WTC11 (cell line): ENCODE data around the gene THY1. TPM values are rescaled to one million over a fixed set of nuclear protein-coding genes. Genes with fewer than 3 reads are reported as not detected.

Experiments
- ATAC-seq: fragments of 200-7000 bp; cut with Tn5 transposase; 2 replicates; pipeline ENCODE4 v1.10.0; 2021; ENCODE audit warnings: mild to moderate bottlenecking, moderate library complexity
- CTCF ChIA-PET: fragments of 300-600 bp; sonication (Branson Sonifier 250); formaldehyde crosslinking; loops from one replicate; lab custom pipeline; 2021; ENCODE audit warnings: antibody characterized with exemption; lab: Charles Lee
- POLR2A ChIA-PET: fragments of 350-600 bp; sonication (Branson Sonifier 250); formaldehyde crosslinking; loops from one replicate; lab custom pipeline; 2021; ENCODE audit warnings: antibody characterized with exemption; lab: Charles Lee
- DNase-seq: peaks from one replicate; pipeline ENCODE4 v3.0.0; 2021; ENCODE audit warnings: low spot score
- H3K27ac Mint-ChIP-seq: 2 replicates; pipeline ENCODE4 v1.8.0; 2021; ENCODE audit warnings: mixed read lengths
- H3K27me3 Mint-ChIP-seq: 2 replicates; pipeline ENCODE4 v1.8.0; 2021; ENCODE audit warnings: low read depth, mild to moderate bottlenecking, moderate library complexity, mixed read lengths
- H3K36me3 Mint-ChIP-seq: 2 replicates; pipeline ENCODE4 v1.8.0; 2021; ENCODE audit warnings: mixed read lengths
- H3K4me1 Mint-ChIP-seq: 2 replicates; pipeline ENCODE4 v1.8.0; 2022; ENCODE audit warnings: mixed read lengths
- H3K4me3 Mint-ChIP-seq: 2 replicates; pipeline ENCODE4 v1.8.0; 2021; ENCODE audit warnings: mild to moderate bottlenecking, moderate library complexity, mixed read lengths
- H3K9me3 Mint-ChIP-seq: 2 replicates; pipeline ENCODE4 v1.8.0; 2021; ENCODE audit warnings: mixed read lengths
- AFF4 ChIP-seq: sonication (generic); formaldehyde crosslinking; IDR thresholded peaks from 2 replicates; pipeline ENCODE4 v1.8.1; 2023; ENCODE audit warnings: mild to moderate bottlenecking, missing genetic modification reagents, borderline replicate concordance
- ATF1 ChIP-seq: sonication (generic); formaldehyde crosslinking; IDR thresholded peaks from 2 replicates; pipeline ENCODE4 v1.8.1; 2023; ENCODE audit warnings: mild to moderate bottlenecking, moderate library complexity, missing genetic modification reagents
- ATF3 ChIP-seq: sonication (generic); formaldehyde crosslinking; conservative IDR thresholded peaks from 2 replicates; pipeline ENCODE4 v1.8.1; 2022; ENCODE audit warnings: mild to moderate bottlenecking, missing genetic modification reagents
- CREM ChIP-seq: sonication (generic); formaldehyde crosslinking; IDR thresholded peaks from 2 replicates; pipeline ENCODE4 v1.8.1; 2022; ENCODE audit warnings: mild to moderate bottlenecking, missing genetic modification reagents, moderate library complexity
- E2F5 ChIP-seq: sonication (generic); formaldehyde crosslinking; IDR thresholded peaks from 2 replicates; pipeline ENCODE4 v1.8.1; 2022; ENCODE audit warnings: mild to moderate bottlenecking, moderate library complexity, missing genetic modification reagents
- ERG ChIP-seq: fragments of 250-450 bp; sonication (Bioruptor Pico); IDR thresholded peaks from 2 replicates; pipeline ENCODE4 v1.8.0; 2021; ENCODE audit warnings: mild to moderate bottlenecking
- JAZF1 ChIP-seq: fragments of 250-450 bp; sonication (Bioruptor Pico); IDR thresholded peaks from 2 replicates; pipeline ENCODE4 v1.9.0; 2021; ENCODE audit warnings: moderate library complexity, mild to moderate bottlenecking, inconsistent platforms
- KAT7 ChIP-seq: sonication (generic); formaldehyde crosslinking; IDR thresholded peaks from 2 replicates; pipeline ENCODE4 v1.8.1; 2023; ENCODE audit warnings: missing genetic modification reagents, mild to moderate bottlenecking, borderline replicate concordance
- MLX ChIP-seq: sonication (generic); formaldehyde crosslinking; IDR thresholded peaks from 2 replicates; pipeline ENCODE4 v1.8.1; 2023; ENCODE audit warnings: mild to moderate bottlenecking, missing genetic modification reagents, moderate library complexity
- NFE2L1 ChIP-seq: sonication (generic); formaldehyde crosslinking; IDR thresholded peaks from 2 replicates; pipeline ENCODE4 v1.8.1; 2023; ENCODE audit warnings: missing genetic modification reagents
- NFYB ChIP-seq: sonication (generic); formaldehyde crosslinking; conservative IDR thresholded peaks from 2 replicates; pipeline ENCODE4 v1.8.0; 2022; ENCODE audit warnings: low read depth, missing genetic modification reagents
- PRDM15 ChIP-seq: sonication (generic); formaldehyde crosslinking; IDR thresholded peaks from 2 replicates; pipeline ENCODE4 v1.8.0; 2022; ENCODE audit warnings: missing genetic modification reagents
- USF1 ChIP-seq: sonication (generic); formaldehyde crosslinking; IDR thresholded peaks from 2 replicates; pipeline ENCODE4 v1.8.0; 2022; ENCODE audit warnings: mild to moderate bottlenecking, missing genetic modification reagents
- ZNF219 ChIP-seq: sonication (generic); formaldehyde crosslinking; IDR thresholded peaks from 2 replicates; pipeline ENCODE4 v1.8.0; 2023; ENCODE audit warnings: missing genetic modification reagents, mild to moderate bottlenecking, borderline replicate concordance
- ZNF396 ChIP-seq: fragments of 250-450 bp; sonication (Bioruptor Pico); IDR thresholded peaks from 2 replicates; pipeline ENCODE4 v1.8.0; 2021; ENCODE audit warnings: mild to moderate bottlenecking, moderate library complexity, borderline replicate concordance
- ZNF512 ChIP-seq: sonication (generic); formaldehyde crosslinking; IDR thresholded peaks from 2 replicates; pipeline ENCODE4 v1.8.1; 2022; ENCODE audit warnings: missing genetic modification reagents, borderline replicate concordance
- total RNA-seq: library from RNA; stranded (reverse); gene quantifications from 3 replicates; pipeline ENCODE4 v1.2.3, GENCODE V29; 2021

THY1 gene
- total RNA-seq, 1 experiment from 2014 or later = 325 TPM

- Mint-ChIP-seq H3K27me3 (peaks cover 3% of the 10 kb centered on the region; the same call in 1 of the 2 replicates), H3K4me1 (peaks cover 14% of the 10 kb centered on the region), H3K27ac (no peak overlapping the region), H3K9me3 (peaks cover 11% of the 10 kb centered on the region), H3K36me3 (peaks cover 7% of the 10 kb centered on the region), H3K4me3 (no peak overlapping the region)
- TF ChIP-seq ZNF396 (CRISPR knock-in tag) (no peak), MLX (no peak), AFF4 (CRISPR knock-in tag) (no peak), CREM (CRISPR knock-in tag) (no peak), ZNF219 (CRISPR knock-in tag) (no peak), NFE2L1 (CRISPR knock-in tag) (no peak), ATF3 (CRISPR knock-in tag) (no peak), ATF1 (CRISPR knock-in tag) (no peak), ERG (CRISPR knock-in tag) (no peak), NFYB (CRISPR knock-in tag) (no peak), USF1 (CRISPR knock-in tag) (no peak), ZNF512 (CRISPR knock-in tag) (no peak), PRDM15 (CRISPR knock-in tag) (no peak), E2F5 (CRISPR knock-in tag) (no peak), KAT7 (no peak), JAZF1 (CRISPR knock-in tag) (no peak)
- no peak for DNase-seq
- ChIA-PET CTCF (no interaction called here), POLR2A (no interaction called here)
- ATAC-seq = no peak
Measured at GRCh38 chr11:119412072-119412471, 10.9 kb downstream of the THY1 start.
